Activated CD8-positive, alpha-beta memory T cell treated with anti-CD3 and anti-CD28 coated beads, Interleukin-2, amount 50 U/mL, for 4 hours (primary cell): ENCODE data around the gene NCOA3.
"Not testable (repeated sequence)": the region's sequence is repeated elsewhere in the genome, so short reads cannot be mapped to it uniquely, and the experiment has no call there.

Source experiments
- DNase-seq: peaks from one replicate; pipeline ENCODE4 v3.0.0-alpha.2; 2020

NCOA3 gene

DNA sequence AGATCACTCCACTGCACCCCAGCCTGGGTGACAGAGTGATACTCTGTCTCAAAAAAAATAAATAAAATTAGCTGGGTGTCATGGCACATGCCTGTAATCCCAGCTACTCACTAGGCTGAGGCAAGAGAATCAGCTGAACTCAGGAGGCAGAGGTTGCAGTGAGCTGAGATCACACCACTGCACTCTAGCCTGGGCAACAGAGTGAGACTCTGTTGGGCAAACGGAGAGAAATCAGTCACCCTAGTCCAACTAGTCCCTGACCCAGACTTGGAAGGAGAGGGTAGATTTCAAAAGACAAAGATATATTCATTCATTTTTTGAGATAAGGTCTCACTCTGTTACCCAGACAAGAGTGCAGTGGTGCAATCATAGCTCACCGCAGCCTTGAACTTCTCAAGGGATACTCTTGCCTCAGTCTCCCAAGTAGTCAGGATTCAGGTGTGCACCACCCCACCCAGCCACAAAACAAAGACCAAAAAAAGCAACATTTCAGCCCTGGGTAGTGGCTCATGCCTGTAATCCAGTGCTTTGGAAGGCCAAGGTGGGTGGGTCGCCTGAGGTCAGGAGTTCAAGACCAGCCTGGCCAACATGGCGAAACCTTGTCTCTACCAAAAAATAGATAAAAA is 26.2 kb upstream of the NCOA3 start:
- DNase-seq = no peak

DNA sequence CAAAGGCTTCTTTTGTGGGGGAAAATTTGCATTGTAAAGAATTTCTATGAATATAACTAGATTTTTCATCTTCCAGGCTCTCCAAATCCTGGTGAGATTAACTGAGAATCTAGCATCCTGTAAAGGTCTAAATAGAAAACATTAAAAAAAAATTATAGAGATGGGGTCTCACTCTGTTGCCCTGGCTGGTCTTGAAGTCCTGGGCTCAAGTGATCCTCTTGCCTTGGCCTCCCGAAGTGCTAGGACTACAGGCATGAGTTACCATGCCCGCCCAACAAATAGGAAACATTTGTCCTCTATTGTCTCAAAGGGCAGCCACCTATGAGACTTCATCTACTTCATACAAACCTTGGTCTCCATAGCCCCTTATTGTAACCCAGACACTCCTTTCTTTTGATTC is 25.2 kb upstream of the NCOA3 start:
- DNase-seq = no peak

DNA sequence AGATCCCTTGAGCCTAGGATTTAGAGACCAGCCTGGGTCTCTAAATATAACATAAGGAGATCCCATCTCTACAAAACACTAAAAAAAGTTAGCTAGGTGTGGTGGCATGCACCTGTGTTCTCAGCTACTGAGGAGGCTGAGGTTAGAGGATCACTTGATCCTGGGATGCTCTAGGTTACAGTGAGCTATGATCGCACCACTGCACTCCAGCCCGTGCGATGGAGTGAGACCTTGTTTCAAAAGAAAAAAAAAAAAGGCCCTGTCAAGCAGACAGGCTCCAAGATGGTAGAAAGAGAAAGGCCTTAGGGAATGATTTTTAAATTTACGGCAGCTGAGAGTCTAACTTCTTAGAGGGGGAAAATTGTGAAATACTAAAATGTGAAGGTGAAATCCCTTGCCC is 22.6 kb upstream of the NCOA3 start:
- no peak for DNase-seq

DNA sequence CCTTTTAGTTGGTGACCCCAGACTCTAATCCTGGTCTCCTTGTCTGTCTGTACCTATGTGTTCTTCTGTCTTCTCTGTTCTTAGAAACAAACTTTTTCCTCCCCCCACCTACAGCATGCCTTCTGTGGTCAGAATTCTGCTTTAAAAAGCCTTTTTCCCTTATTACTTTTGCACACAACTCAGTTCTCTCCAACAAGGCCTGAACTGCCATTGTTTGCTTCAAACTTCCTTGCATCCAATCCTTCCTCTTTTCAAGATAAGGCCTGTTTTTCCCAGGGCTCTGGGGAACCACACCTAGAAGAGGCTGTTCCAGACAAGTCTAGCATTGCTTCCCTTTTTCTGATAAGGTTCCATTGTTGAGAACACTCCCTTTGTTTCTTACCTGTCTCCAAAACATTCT is 22.2 kb upstream of the NCOA3 start:
- no peak for DNase-seq

DNA sequence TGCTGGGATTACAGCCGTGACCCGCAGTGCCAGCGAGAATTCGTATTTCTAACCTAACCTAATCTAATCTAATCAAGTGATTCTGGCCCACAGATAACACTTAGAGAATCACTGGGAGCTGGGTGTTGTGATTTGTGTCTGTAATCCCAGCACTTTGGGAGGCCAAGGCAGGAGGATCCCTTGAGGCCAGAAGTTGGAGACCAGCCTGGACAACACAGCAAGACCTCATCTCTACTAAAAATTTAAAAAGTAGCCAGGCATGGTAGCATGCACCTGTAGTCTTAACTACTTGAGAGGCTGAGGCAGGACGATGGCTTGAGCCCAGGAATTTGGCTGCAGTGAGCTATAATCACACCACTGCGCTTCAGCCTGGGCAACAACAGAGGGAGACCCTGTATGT is 21.4 kb upstream of the NCOA3 start:
- DNase-seq = no peak

DNA sequence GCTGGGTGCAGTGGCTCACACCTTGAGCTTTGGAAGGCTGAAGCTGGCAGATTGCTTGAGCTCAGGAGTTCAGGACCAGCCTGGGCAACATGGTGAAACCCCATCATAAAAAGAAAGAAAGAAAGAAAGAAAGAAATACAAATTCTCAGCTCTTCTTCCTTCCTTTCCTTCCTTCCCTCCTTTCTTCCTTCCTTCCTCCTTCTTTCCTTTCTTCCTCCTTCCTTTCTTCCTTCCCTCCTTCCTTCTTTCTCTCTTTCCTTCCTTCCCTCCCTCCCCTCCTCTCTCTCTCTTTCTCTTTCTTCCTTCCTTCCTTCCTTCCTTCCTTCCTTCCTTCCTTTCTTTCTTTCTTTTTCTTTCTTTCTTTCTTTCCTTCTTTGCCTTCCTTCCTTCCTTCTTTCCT is 21.0 kb upstream of the NCOA3 start:
- DNase-seq = no peak

DNA sequence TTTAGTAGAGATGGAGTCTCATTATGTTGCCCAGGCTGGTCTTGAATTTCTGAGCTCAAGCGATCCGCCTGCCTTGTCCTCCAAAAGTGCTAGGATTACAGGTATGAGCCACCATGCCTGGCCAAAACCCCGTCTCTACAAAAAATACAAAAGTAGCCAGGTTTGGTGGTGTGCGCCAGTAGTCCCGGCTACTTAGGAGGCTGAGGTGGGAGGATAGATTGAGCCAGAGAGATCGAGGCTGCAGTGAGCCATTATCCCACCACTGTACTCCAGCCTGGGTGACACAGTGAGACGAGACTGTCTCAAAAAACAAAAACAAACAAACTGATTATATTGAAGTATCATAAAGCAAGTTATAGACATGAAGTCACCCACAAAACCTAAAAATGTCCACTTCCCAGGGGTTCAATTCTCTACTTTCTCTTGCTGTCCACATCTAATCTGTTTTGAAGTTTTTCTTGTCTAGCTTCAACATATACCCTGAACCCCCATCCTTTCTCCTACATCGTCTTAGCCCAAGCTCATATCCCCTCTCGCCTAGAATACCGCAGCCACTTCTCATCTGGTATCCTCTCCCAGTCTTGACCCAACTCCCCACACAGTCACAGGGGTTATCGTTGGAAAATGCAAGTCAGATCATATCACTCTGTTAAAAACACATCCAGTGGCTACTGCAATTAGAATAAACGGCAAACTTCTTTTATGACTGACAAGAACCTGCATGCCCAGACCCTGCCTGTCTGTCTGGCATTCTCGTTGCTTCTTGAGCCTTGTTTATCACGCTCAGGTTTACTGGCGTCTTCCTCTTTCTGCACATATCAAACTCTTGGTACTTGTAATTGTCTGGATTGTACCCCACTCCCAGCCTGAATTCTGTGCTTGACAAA is 20.1 kb upstream of the NCOA3 start:
- no peak for DNase-seq

DNA sequence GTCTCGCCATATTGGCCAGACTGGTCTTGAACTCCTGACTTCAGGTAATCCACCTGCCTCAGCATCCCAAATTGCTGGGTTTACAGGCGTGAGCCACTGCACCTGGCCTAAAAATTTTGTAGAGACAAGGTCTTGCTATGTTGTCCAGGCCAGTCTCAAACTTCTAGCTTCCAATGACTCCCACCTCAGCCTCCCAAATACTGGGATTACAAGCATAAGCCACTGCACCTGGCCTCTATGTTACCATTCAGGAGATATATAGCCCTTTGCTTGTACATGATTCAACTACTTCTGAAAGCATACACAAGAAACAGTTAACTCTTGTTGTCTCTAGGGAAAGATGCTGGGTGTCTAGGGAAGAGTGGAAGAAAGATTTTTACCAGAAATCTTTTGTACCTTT is 19.0 kb upstream of the NCOA3 start:
- no peak for DNase-seq

DNA sequence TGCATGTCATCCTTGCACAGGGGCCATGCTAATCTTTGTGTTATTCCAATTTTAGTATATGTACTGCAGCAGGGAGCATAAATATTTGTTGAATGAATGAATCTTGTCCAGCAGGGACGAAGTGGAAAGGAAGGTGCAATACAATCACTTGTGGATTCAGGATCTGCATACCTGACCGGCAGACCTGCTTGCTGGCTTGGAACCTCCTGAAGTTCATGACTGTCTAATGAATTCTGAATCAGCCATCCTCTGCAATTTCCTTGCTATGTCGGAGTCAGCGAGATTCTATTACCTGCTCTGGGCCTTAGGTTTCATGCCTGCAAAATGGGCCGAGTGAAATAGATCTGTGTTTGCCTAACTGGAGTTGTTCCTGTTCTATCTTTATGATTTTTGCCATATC is 17.4 kb upstream of the NCOA3 start:
- no peak for DNase-seq

DNA sequence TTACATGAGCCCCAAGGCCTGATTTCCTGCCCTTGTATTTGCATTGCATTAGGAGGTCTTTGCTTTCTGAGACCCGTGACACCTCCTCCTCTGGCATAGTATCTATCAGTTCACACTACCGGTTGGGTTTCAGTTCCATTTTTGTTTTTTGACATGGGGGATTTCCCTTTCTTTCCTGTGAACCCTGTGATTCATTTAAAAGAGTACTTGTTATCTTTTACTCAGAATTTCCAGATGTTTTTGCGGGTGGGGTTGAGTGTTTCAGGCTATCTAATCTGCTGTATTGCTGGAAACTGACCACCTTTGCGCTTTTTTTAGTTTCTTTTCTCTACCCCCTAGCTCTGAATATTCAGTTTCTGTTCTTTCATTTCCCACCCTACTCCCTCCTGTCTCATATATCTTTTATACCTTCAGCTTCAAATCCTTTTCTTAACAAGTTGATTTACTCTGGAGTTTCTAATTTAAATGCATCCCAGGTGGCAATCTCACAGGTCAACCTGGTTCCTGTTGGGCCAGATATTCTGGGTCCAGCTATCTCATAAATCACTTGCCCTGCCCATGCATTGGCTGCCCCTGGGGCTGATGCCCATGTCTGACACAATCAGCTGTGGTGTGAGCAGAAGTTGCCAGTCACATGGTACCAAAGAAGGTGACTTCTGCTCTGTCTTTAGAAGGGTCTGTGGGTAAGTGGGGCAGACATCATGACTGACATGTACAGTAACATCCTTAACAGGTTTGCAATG is 14.3 kb upstream of the NCOA3 start:
- DNase-seq = peak; percentile 52

DNA sequence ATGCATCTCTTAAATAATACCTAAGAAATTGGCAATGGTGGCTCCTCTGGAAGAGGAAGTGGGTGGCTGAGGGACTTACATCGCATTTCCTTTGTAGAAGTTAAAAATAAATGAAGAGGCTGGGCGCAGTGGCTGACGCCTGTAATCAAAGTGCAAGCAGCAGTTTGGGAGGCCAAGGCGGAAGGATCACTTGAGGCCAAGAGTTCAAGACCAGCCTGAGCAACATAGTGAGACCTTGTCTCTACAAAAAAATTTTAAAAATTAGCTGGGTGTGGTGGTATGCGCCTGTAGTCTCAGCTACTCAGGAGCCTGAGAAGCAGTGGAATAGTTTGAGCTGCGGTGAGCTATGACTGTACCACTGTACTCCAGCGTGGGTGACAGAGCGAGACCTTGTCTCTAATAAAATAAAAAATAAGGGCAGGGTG is 12.2 kb upstream of the NCOA3 start:
- DNase-seq = peak; percentile 34

DNA sequence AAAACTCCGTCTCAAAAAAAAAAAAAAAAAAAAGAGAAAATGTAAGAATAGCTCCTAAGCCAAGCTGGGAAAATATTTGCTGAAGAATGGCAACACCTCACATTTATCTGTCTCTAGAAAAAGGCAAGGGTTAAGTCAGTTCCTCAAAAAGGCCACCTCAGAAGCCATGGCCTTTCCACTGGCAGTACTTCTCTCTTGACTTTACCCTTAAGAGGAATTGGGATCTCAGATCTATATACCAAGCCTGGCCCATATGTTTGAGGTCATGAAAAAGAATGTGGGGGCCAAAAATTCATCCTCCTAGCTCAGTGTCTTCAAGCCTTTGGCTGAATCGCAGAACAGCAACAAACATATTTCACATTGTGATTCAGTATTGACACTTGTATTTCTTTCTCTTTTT is 10.9 kb upstream of the NCOA3 start:
- no peak for DNase-seq

DNA sequence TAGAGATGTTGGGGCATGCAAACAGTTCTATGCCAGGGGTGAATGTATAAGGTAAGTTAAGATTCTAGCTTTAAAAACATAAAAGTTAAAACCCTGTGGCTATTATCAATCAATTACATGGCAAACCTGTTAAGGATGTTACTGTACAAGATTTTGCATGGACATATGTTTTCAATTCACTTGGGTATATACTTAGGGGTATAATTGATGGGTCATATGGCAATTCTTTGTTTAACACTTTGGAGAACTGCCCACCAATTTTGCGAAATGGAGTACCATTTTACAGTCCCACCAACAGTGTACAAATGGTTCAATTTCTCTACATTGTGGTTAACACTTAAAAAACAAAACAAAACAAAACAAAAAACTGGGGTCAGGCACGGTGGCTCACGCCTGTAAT is 9.4 kb upstream of the NCOA3 start:
- DNase-seq = no peak

DNA sequence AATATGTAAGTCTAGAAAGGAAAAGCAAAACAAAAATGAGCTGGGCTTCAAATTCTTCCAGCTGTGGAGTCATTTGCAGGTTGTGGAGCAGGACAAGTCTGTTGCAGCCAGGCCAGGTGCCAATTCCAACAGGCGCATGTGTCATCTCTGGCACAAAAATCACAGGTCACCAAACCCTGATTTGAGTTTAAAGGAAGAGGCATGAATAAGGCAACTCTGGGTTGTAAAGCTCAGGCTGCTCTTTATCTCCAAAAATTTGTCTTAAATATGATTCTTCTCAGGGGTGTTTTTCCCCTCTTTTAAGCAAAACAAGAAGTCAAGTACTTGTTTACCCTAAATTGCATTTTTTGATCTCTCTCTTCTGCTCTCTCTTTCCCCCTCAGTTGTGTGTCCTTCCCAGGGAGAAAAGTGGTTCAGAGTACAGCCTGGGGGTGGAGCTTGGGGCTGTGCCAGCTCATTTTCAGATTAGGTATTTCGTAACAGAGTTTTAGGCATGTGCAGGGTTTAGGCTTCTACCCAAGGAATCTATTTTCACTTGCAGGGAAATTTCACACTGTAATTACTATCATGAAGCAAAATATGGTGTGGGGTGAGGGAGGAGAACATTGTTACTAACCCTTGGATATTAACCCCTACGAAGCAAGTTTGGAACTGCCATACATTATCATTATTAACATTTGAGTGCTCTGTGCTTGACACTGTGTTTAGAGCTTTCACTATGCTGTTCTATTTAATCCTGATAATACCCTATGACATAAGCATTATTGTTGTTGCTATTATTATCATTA is 8.3 kb upstream of the NCOA3 start:
- peak; percentile 59 for DNase-seq

DNA sequence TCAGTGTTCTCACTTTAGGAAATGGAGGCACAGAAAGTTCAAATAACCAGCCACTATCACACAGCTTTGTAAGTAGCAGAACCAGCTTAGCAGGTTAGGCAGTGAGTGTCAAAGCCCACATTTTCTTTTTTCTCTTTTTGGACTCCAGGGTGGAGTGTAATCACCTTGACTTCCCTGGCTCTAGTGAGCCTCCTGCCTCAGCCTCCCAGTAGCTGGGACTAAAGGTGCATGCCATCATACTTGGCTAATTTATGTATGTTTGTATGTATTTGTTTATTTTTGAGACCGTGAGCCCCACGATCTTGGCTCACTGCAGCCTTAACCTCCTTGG is 7.8 kb upstream of the NCOA3 start:
- DNase-seq = no peak

DNA sequence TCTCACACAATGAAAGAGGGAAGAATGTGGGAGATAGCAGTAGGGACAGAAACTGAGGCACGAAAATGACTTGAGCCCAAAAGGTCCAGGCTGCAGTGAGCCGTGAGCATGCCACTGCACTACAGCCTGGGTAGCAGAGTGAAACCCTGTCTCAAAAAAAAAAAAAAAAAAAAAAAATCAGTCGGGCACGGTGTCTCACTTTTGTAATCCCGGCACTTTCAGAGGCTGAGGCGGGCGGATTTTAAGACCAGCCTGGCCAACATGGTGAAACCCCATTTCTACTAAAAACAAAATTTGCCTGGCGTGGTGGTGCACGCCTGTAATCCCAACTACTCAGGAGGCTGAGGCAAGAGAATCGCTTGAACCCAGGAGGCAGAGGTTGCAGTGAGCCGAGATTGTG is 7.1 kb upstream of the NCOA3 start:
- DNase-seq = not testable (repeated sequence)

DNA sequence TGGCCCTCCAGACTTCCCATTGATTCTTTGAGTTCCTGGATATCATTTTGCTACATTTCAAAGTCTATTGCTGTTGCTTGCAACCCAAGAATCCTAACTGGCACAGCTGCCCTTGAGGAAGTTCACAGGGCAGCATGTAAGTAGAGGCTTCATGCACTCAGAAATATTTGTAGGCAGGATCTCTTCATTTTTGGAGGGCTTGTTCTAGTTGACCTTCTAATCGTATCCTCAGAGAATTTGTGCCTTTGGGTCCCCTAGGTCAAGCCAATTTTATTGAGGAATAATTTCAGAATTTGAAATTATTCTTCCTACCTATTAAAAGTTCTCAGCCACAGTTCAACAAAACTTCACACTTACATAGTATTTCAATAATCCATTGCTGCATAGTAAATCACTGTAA is 5.6 kb upstream of the NCOA3 start:
- no peak for DNase-seq

DNA sequence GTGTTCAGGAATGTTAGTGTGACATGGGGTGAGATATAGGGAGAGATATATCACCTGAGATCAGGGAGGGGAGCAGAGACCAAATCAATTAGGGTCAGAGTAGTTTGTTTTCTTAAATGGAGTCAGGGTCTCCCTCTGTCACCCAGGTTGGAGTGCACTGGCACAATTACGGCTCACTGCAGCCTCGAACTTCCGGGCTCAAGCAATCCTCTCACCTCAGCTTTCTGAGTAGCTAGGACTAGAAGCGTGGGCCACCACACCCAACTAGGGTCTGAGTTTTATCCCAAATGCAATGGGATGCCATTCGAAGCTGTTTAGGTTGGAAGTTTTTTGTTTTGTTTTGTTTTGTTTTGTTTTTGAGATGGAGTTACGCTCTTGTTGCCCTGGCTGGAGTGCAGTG is 3.1 kb upstream of the NCOA3 start:
- no peak for DNase-seq

DNA sequence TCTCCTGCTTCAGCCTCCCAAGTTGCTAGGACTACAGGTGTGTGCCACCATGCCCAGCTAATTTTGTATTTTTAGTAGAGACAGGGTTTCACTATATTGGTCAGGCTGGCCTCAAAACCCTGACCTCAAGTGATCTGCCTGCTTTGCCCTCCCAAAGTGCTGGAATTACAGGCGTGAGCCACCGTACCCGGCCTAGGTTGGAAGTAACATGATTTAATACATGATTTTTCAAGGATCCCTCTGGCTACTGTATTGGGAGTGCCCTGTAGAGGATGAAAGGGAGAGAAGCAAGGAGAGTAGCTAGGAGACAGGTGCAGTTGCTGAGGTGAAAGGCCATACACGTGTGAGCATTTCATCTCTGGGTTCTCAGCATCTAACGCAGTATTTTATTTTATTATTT is 2.6 kb upstream of the NCOA3 start:
- no peak for DNase-seq

DNA sequence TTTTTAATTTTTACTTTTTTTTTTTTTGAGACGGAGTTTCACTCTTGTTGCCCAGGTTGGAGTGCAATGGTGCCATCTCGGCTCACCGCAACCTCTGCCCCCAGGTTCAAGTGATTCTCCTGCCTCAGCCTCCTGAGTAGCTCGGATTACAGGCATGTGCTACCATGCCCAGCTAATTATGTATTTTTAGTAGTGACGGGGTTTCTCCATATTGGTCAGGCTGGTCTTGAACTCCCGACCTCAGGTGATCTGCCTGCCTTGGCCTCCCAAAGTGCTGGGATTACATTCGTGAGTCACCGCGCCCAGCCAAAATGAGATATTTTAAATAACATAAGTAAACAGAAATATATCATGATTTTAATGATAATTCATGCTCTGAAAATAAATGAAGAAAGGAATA is 1.6 kb upstream of the NCOA3 start:
- not testable (repeated sequence) for DNase-seq

DNA sequence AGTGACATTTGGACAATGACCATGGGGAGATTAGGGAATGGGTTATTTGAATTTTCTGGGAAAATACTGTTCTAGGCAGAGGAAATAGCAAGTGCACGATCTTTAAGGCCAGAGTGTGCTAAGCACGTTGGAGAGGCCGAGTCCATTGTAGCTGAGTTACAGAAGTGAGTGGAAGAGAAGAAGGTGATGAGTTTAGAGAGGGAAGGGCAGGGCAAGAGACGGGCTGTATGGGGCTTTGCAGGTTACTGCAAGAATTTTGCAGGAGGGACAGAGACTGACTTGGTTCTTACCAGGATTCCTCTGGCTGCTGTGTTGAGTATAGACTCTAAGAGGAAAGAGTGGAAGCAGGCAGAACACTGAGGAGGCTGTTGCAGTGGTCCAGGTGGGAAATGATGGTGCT is 1.1 kb upstream of the NCOA3 start:
- DNase-seq = no peak

DNA sequence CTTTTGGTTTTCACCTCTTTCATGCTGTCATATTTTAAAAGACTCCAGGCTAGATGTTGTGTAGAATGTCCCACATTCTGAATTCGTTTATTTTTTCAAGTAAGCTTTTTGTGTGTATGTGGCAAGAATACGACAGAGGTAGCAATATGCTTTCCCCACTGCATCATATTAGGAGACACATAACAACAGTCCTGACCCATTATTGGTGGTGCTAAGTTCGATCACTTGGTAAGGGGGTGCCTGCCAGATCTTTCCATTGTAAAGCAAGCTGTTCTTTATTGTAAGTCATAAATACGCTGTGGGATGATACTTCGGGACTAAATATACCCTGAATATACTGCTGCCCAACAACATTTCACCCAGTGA is 588 bp upstream of the NCOA3 start:
- no peak for DNase-seq
